Right lobe of liver (tissue), 6 donors: ENCODE data around the gene DSC3. TPM values are rescaled to one million over a fixed set of nuclear protein-coding genes. Genes with fewer than 3 reads are reported as not detected.

Source experiments
- ATAC-seq, 4 donors: fragments of 200-7000 bp; cut with Tn5 transposase; one replicate each; pipeline ENCODE4 v1.9.1; 2020; ENCODE audit warnings: mild to moderate bottlenecking in 4 of 4, moderate library complexity in 4 of 4
- DNase-seq, 3 donors: peaks; one replicate each; pipeline ENCODE4 v3.0.0-alpha.2; 2020
- H3K27ac ChIP-seq, 3 donors: fragments of 200-600 bp; one replicate each; pipeline ENCODE4 v1.8.0; 2022
- H3K27me3 ChIP-seq, 2 donors: fragments of 200-600 bp; one replicate each; pipeline ENCODE4 v1.8.0; 2022
- H3K36me3 ChIP-seq, 4 donors: fragments of 200-600 bp; sonication (generic) in 1 of 4; one replicate each; pipeline versions ENCODE4 v1.5.1 to v1.8.0; 2017 to 2022; ENCODE audit warnings: control low read depth in 1 of 4
- H3K4me1 ChIP-seq, 4 donors: fragments of 200-600 bp; sonication (generic) in 1 of 4; one replicate each; pipeline versions ENCODE4 v1.5.1 to v1.8.0; 2017 to 2022; ENCODE audit warnings: control low read depth in 1 of 4
- H3K4me3 ChIP-seq, 3 donors: fragments of 200-600 bp; one replicate each; pipeline ENCODE4 v1.8.0; 2022
- H3K9me3 ChIP-seq, 4 donors: fragments of 200-600 bp; sonication (generic) in 1 of 4; one replicate each; pipeline versions ENCODE4 v1.5.1 to v1.8.0; 2017 to 2022; ENCODE audit warnings: control low read depth in 1 of 4
- POLR2A ChIP-seq: fragments of 450-650 bp; IDR thresholded peaks from one replicate; pipeline ENCODE4 v1.6.1; 2017; ENCODE audit warnings: antibody characterized with exemption, mild to moderate bottlenecking
- whole genome bisulfite sequencing: methylation state at CpG from one replicate; pipeline ENCODE4 v1.1.6; 2018; ENCODE audit warnings: low coverage, low lambda C conversion rate; ENCODE audit not compliant: insufficient coverage; ENCODE audit errors: missing lambda C conversion rate; 5-methylcytosine and 5-hydroxymethylcytosine counted together
- intact Hi-C, 2 donors: fragments of 100-400 bp; cut with DNase I; formaldehyde crosslinking; loops; one replicate each; pipeline versions ENCODE4 v1.11.2 to v1.14.1; 2022
- total RNA-seq, 6 experiments: library from RNA; depleted of rRNA in 2 of 6; stranded (reverse); fragments of >200 nt in 2 of 6; fragmentation: NEBNext Ultra II Directional in 3 of 6; extraction: Animal tissue kit (Norgen Biotek cat#: 25700) in 3 of 6; gene quantifications; one replicate each; pipeline versions ENCODE4 v1.1.0 to v1.2.4, GENCODE V29; 2016 to 2023
- TF ChIP-seq, protein P1 (sequence below), 4 donors: fragments of 200-600 bp in 3 of 4; fragments of 450-650 bp in 1 of 4; IDR thresholded peaks; one replicate each; pipeline versions ENCODE4 v1.5.1 to v1.8.0; 2016 to 2022; ENCODE audit warnings: antibody characterized with exemption in 4 of 4, mild to moderate bottlenecking in 2 of 4
- donor health status: DM: no; HTN: yes; CAD: no.
- donor health status: DM: no; HTN: no; CAD: no.
- donor health status: DM: no; HTN: no; CAD: no.
- donor health status: DM: no; HTN: yes; CAD: no.
- donor health status: DM: no; HTN: yes; CAD: no.

The DSC3 gene
- total RNA-seq, 6 experiments from 2014 or later, result 0.07 TPM; not detected in 5

DNA sequence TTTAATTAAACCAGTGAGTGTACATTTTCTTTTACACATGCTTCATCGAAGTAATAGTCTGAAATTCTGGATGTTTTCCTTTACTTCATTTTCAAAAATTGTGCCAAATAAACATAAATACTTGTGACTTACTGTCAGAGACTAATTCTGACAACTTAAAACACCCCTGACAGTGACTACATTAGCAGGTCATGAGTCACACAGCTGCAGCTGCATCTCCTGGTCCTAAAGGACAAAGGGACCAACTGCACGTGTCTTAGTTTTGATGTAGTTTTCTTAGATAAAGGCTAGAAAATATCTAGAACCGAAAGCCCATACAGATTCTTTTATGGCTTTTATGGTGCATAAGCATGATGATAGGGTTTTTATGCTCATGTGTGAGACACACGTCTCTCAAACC lies 29.6 kb upstream of the DSC3 start:
- Histone ChIP-seq H3K27me3 (no peaks in the 10 kb centered on the region), H3K4me3 (no peak overlapping the region), H3K4me1 (no peaks in the 10 kb centered on the region), H3K27ac (no peak overlapping the region), H3K36me3 (peaks cover 0 to 33% (median 3%) of the 10 kb centered on the region in 4 donors), H3K9me3 (no peaks in the 10 kb centered on the region)
- TF ChIP-seq, protein P1, sequence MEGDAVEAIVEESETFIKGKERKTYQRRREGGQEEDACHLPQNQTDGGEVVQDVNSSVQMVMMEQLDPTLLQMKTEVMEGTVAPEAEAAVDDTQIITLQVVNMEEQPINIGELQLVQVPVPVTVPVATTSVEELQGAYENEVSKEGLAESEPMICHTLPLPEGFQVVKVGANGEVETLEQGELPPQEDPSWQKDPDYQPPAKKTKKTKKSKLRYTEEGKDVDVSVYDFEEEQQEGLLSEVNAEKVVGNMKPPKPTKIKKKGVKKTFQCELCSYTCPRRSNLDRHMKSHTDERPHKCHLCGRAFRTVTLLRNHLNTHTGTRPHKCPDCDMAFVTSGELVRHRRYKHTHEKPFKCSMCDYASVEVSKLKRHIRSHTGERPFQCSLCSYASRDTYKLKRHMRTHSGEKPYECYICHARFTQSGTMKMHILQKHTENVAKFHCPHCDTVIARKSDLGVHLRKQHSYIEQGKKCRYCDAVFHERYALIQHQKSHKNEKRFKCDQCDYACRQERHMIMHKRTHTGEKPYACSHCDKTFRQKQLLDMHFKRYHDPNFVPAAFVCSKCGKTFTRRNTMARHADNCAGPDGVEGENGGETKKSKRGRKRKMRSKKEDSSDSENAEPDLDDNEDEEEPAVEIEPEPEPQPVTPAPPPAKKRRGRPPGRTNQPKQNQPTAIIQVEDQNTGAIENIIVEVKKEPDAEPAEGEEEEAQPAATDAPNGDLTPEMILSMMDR (IDR thresholded peaks at IDR 0.05), result no peak
- no peak for TF ChIP-seq POLR2A
- intact Hi-C loops, result no loop called here
- no peak for ATAC-seq
- 93% methylated on average over 4 of the region's 4 CpGs for WGBS
- no peak for DNase-seq

DNA sequence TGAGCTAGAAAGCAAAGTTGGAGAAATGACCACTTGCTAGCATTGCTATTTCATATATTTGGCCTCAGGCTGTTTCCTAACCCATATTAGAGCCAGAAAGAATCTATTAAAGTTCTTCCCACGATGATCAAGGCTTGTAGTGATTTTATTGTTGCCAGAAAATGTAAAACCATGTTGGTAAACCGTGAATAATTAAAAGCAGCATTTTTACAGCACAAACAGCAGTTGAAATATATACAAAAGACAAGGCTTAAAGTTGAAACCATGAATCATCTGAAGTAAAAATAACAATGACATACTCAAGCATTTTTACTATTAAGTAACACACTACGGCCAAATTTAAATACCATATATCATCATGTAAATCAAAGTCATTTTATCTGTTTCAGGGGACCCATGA lies 27.7 kb upstream of the DSC3 start:
- no peaks in the 10 kb centered on the region for H3K4me1 ChIP-seq
- no peaks in the 10 kb centered on the region for H3K27me3 ChIP-seq
- peaks cover 0 to 39% (median 3%) of the 10 kb centered on the region in 4 donors for H3K36me3 ChIP-seq
- no peak for ATAC-seq
- no peak overlapping the region for H3K27ac ChIP-seq
- H3K9me3 ChIP-seq, result no peaks in the 10 kb centered on the region
- no peak for DNase-seq
- intact Hi-C loops, result no loop called here
- WGBS, result 77% methylated on average over 3 of the region's 3 CpGs
- no peak overlapping the region for H3K4me3 ChIP-seq
- TF ChIP-seq, protein P1 (IDR thresholded peaks at IDR 0.05), result no peak
- no peak for TF ChIP-seq POLR2A

DNA sequence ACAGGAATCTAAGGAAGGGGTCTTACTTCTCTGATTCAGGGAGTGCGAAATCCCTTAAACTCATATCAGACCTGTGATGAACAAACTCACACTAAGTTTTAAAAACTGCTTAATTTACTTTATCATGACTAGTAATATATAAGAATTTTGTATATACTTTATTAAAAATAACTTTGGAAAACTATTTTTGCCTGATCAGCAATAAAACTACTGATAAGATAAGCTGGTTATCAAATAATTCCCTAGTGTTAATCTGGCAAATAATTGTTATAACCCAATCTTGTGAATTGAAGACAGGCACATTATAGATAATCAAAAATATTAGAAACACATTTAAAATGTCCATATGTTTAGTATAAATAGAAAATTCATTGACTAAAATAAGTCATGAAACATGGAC lies 23.7 kb upstream of the DSC3 start:
- H3K36me3 ChIP-seq, result peaks cover 0 to 39% (median 3%) of the 10 kb centered on the region in 4 donors
- H3K4me3 ChIP-seq, result no peak overlapping the region
- no peaks in the 10 kb centered on the region for H3K4me1 ChIP-seq
- WGBS, result 95% methylated on average over 1 of the region's 1 CpG
- H3K27me3 ChIP-seq, result no peaks in the 10 kb centered on the region
- no peak overlapping the region for H3K27ac ChIP-seq
- no peak for DNase-seq
- TF ChIP-seq, protein P1 (IDR thresholded peaks at IDR 0.05), result no peak
- no peak for TF ChIP-seq POLR2A
- no peaks in the 10 kb centered on the region for H3K9me3 ChIP-seq
- intact Hi-C loops, result no loop called here
- ATAC-seq, result no peak

DNA sequence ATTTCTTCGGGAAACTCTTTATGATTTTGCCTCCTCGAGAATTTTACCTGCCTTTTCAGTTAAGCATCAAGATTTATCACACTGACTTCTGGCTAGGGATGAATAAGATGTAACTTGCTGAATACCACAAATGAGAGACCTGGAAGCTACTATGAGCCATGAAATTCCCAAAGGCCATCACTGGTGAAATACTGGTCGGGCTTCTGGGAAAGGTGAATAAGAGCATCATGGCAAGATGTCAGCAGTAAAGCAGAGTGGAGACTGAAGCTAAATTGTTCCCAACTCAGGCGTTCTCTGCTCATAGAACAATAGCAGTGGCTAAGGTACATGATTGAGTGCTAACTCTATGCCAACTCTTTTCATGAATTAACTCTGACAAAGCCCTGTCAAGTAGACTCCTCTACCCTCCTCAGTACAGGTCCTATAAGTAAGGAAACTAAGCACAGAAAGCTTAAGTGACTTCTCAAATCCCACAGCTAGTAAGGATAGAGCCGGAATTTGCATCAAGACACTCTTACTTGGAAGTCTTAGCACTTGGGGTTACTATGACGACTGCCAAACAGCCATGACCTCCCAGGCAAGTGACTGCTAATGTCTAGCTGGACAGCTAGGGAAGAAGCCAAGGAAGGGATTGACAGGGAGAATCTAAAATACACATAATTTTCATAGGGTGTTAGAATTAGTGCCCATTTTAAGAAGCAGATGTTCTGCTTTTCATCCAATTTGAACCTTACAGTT lies 22.7 kb upstream of the DSC3 start:
- Histone ChIP-seq H3K4me3 (no peak overlapping the region), H3K4me1 (no peaks in the 10 kb centered on the region), H3K27ac (no peak overlapping the region), H3K9me3 (no peaks in the 10 kb centered on the region), H3K36me3 (peaks cover 0 to 30% (median 3%) of the 10 kb centered on the region in 4 donors), H3K27me3 (no peaks in the 10 kb centered on the region)
- no peak for ATAC-seq
- TF ChIP-seq POLR2A, result no peak
- TF ChIP-seq, protein P1 (IDR thresholded peaks at IDR 0.05), result no peak
- no peak for DNase-seq
- WGBS, result 78% methylated on average over 3 of the region's 6 CpGs
- intact Hi-C loops, result no loop called here
